SK-N-SH (cell line): ENCODE data around the gene PSTK. TPM values are rescaled to one million over a fixed set of nuclear protein-coding genes. Genes with fewer than 3 reads are reported as not detected.

ENCODE experiments used
- CTCF ChIA-PET: fragments of 300-600, 350-600 bp; formaldehyde crosslinking; extraction: SDS; loops from one replicate; lab custom pipeline; 2021; lab: Yijun Ruan, JAX
- POLR2A ChIA-PET: fragments of 350-600 bp; sonication (Branson Sonifier 250); formaldehyde crosslinking; extraction: SDS; loops from one replicate; lab custom pipeline; 2020; ENCODE audit warnings: antibody characterized with exemption, inconsistent platforms; lab: Yijun Ruan, JAX
- DNase-seq: peaks from one replicate; pipeline ENCODE4 v3.0.0; 2012
- H2AFZ ChIP-seq: fragments of 200-600 bp; sonication (generic); 2 replicates; pipeline ENCODE4 v1.8.1; 2016; ENCODE audit warnings: antibody characterized with exemption, mild to moderate bottlenecking, low read depth
- H3F3A ChIP-seq: fragments of 200-600 bp; sonication (generic); replicated peaks from 2 replicates; pipeline ENCODE3; 2016; ENCODE audit warnings: antibody characterized with exemption, mild to moderate bottlenecking; ENCODE audit not compliant: insufficient read depth
- H3K27ac ChIP-seq, 2 experiments: fragments of 200-500 bp in 1 of 2; fragments of 200-600 bp in 1 of 2; sonication (Bioruptor generic) in 1 of 2; sonication (generic), shearing (Covaris generic) in 1 of 2; 2 replicates each; pipeline versions ENCODE4 v1.5.1 to v1.6.1; 2014 to 2016; ENCODE audit warnings: low read depth in 2 of 2, inconsistent platforms in 1 of 2, low read length in 1 of 2, mild to moderate bottlenecking in 1 of 2, mixed read lengths in 1 of 2
- H3K27me3 ChIP-seq: fragments of 200-600 bp; sonication (generic), shearing (Covaris generic); 2 replicates; pipeline ENCODE4 v1.6.1; 2016; ENCODE audit warnings: mixed run types; ENCODE audit not compliant: insufficient read depth
- H3K36me3 ChIP-seq, 2 experiments: fragments of 200-500 bp in 1 of 2; fragments of 200-600 bp in 1 of 2; sonication (Bioruptor generic) in 1 of 2; sonication (generic) in 1 of 2; replicated peaks in 1 of 2; 2 replicates each; pipeline versions ENCODE3 to v1.5.1; 2014 to 2016; ENCODE audit warnings: low read length in 1 of 2, mild to moderate bottlenecking in 1 of 2; ENCODE audit not compliant: insufficient read depth in 2 of 2, control insufficient read depth in 1 of 2
- H3K4me1 ChIP-seq, 2 experiments: fragments of 200-500 bp in 1 of 2; fragments of 200-600 bp in 1 of 2; sonication (Bioruptor generic) in 1 of 2; sonication (generic), shearing (Covaris generic) in 1 of 2; 2 replicates each; pipeline versions ENCODE4 v1.5.1 to v1.6.1; 2014 to 2016; ENCODE audit warnings: low read depth in 1 of 2, low read length in 1 of 2, mixed run types in 1 of 2; ENCODE audit not compliant: insufficient read depth in 2 of 2, control insufficient read depth in 1 of 2
- H3K4me2 ChIP-seq: fragments of 200-600 bp; sonication (generic), shearing (Covaris generic); 2 replicates; pipeline ENCODE4 v1.6.1; 2017; ENCODE audit warnings: mixed run types
- H3K4me3 ChIP-seq, 2 experiments: fragments of 200-500 bp in 1 of 2; fragments of 200-600 bp in 1 of 2; sonication (Bioruptor generic) in 1 of 2; sonication (generic), shearing (Covaris generic) in 1 of 2; 2 replicates each; pipeline versions ENCODE4 v1.5.1 to v1.8.1; 2014 to 2016; ENCODE audit warnings: low read depth in 2 of 2, inconsistent platforms in 1 of 2, low read length in 1 of 2, mild to moderate bottlenecking in 1 of 2, mixed read lengths in 1 of 2, moderate library complexity in 1 of 2
- H3K79me2 ChIP-seq: fragments of 200-600 bp; sonication (generic); 2 replicates; pipeline ENCODE4 v1.8.1; 2017; ENCODE audit warnings: mild to moderate bottlenecking; ENCODE audit not compliant: insufficient read depth
- H3K9ac ChIP-seq: fragments of 200-600 bp; sonication (generic); 2 replicates; pipeline ENCODE4 v1.6.1; 2017; ENCODE audit warnings: mixed run types
- H3K9me2 ChIP-seq: fragments of 200-600 bp; sonication (generic); 2 replicates; pipeline ENCODE4 v1.6.1; 2017; ENCODE audit warnings: mixed run types
- H3K9me3 ChIP-seq: fragments of 200-600 bp; sonication (generic); 2 replicates; pipeline ENCODE4 v1.6.1; 2017; ENCODE audit warnings: mixed run types, mild to moderate bottlenecking, moderate library complexity
- H4K20me1 ChIP-seq: fragments of 200-600 bp; sonication (generic); 2 replicates; pipeline ENCODE4 v1.6.1; 2017; ENCODE audit warnings: mild to moderate bottlenecking, mixed run types; ENCODE audit not compliant: insufficient read depth
- CHD2 ChIP-seq: fragments of 150-350 bp; IDR thresholded peaks from 2 replicates; pipeline ENCODE4 v1.6.1; 2018; ENCODE audit warnings: low read length; ENCODE audit not compliant: partially characterized antibody
- FOSL2 ChIP-seq: IDR thresholded peaks from 2 replicates; pipeline ENCODE4 v1.4.0; 2012; ENCODE audit warnings: low read depth, mild to moderate bottlenecking, moderate library complexity, borderline replicate concordance
- GATA2 ChIP-seq: sonication (generic); formaldehyde crosslinking; IDR thresholded peaks from 2 replicates; pipeline ENCODE4 v1.5.0; 2020; ENCODE audit warnings: mild to moderate bottlenecking, missing genetic modification reagents
- JUND ChIP-seq: IDR thresholded peaks from 2 replicates; pipeline ENCODE4 v1.4.0; 2012
- MEF2A ChIP-seq: IDR thresholded peaks from 2 replicates; pipeline ENCODE4 v1.4.0; 2012; ENCODE audit warnings: low read depth, borderline replicate concordance
- MXI1 ChIP-seq: IDR thresholded peaks from 2 replicates; pipeline ENCODE4 v1.6.1; 2012; ENCODE audit warnings: mild to moderate bottlenecking, low read depth, low read length, improper control_type of control experiment
- POLR2AphosphoS5 ChIP-seq: IDR thresholded peaks from 2 replicates; pipeline ENCODE4 v1.6.1; 2012; ENCODE audit warnings: low read depth, low read length
- RAD21 ChIP-seq: IDR thresholded peaks from 2 replicates; pipeline ENCODE4 v1.6.1; 2012; ENCODE audit warnings: mild to moderate bottlenecking, low read length
- RFX5 ChIP-seq: IDR thresholded peaks from 2 replicates; pipeline ENCODE4 v1.6.1; 2012; ENCODE audit warnings: mild to moderate bottlenecking, improper control_type of control experiment, low read length
- TAF1 ChIP-seq: IDR thresholded peaks from 2 replicates; pipeline ENCODE4 v1.6.1; 2012; ENCODE audit warnings: low read depth, mild to moderate bottlenecking, low read length, moderate library complexity, borderline replicate concordance
- polyA plus RNA-seq, 3 experiments: library from polyadenylated mRNA; depleted of rRNA; stranded (reverse); fragments of >200 nt; gene quantifications; 2 replicates each; pipeline ENCODE4 v1.2.3, GENCODE V29; 2012
- TF ChIP-seq, protein P1 (sequence below): IDR thresholded peaks from 2 replicates; pipeline ENCODE4 v1.4.0; 2012; ENCODE audit warnings: low read depth, borderline replicate concordance
- TF ChIP-seq, protein P2 (sequence below): fragments of 150-350 bp; IDR thresholded peaks from 2 replicates; pipeline ENCODE4 v1.6.1; 2017; ENCODE audit warnings: antibody characterized with exemption, low read length, low read depth, borderline replicate concordance
- TF ChIP-seq, protein P3 (sequence below): IDR thresholded peaks from 2 replicates; pipeline ENCODE4 v1.4.0; 2012; ENCODE audit warnings: low read depth, borderline replicate concordance
- TF ChIP-seq, protein P4 (sequence below): fragments of 150-350 bp; IDR thresholded peaks from 2 replicates; pipeline ENCODE4 v1.6.1; 2016; ENCODE audit warnings: mild to moderate bottlenecking, low read depth, low read length

PSTK gene
- polyA plus RNA-seq, 1 of the 3 experiments (the other 2 are of a cell fraction) = 8.4 TPM

DNA sequence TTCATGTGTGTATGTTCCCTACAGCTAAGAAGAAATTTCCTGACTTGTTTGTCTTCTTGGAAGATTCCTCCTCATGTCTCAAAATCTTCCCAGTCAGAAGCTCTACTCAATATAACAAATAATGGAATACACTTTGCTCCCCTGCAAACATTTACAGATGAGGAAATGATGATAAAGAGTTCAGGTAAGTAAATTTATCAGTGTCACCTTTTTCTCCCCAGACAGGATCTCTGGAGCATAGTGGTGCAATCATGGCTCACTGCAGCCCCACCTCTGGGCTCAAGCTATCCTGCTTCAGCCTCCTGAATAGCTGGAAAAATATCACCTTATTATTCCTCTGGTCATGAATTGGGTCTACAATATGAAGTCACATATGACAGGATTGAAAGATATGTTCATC lies 54.1 kb downstream of the PSTK start:
- no peaks in the 10 kb centered on the region for H3K27me3 ChIP-seq
- H2AFZ ChIP-seq = no peak overlapping the region
- H3F3A ChIP-seq = no peaks in the 10 kb centered on the region
- TF ChIP-seq TAF1 (no peak), RFX5 (no peak), POLR2AphosphoS5 (no peak), RAD21 (no peak), GATA2 (CRISPR knock-in tag) (no peak), JUND (no peak), MXI1 (no peak), MEF2A (no peak), FOSL2 (no peak), CHD2 (no peak)
- TF ChIP-seq, protein P1, sequence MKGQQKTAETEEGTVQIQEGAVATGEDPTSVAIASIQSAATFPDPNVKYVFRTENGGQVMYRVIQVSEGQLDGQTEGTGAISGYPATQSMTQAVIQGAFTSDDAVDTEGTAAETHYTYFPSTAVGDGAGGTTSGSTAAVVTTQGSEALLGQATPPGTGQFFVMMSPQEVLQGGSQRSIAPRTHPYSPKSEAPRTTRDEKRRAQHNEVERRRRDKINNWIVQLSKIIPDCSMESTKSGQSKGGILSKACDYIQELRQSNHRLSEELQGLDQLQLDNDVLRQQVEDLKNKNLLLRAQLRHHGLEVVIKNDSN = no peak
- TF ChIP-seq, protein P2, sequence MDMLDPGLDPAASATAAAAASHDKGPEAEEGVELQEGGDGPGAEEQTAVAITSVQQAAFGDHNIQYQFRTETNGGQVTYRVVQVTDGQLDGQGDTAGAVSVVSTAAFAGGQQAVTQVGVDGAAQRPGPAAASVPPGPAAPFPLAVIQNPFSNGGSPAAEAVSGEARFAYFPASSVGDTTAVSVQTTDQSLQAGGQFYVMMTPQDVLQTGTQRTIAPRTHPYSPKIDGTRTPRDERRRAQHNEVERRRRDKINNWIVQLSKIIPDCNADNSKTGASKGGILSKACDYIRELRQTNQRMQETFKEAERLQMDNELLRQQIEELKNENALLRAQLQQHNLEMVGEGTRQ = no peak
- TF ChIP-seq, protein P3, sequence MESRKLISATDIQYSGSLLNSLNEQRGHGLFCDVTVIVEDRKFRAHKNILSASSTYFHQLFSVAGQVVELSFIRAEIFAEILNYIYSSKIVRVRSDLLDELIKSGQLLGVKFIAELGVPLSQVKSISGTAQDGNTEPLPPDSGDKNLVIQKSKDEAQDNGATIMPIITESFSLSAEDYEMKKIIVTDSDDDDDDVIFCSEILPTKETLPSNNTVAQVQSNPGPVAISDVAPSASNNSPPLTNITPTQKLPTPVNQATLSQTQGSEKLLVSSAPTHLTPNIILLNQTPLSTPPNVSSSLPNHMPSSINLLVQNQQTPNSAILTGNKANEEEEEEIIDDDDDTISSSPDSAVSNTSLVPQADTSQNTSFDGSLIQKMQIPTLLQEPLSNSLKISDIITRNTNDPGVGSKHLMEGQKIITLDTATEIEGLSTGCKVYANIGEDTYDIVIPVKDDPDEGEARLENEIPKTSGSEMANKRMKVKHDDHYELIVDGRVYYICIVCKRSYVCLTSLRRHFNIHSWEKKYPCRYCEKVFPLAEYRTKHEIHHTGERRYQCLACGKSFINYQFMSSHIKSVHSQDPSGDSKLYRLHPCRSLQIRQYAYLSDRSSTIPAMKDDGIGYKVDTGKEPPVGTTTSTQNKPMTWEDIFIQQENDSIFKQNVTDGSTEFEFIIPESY = no peak
- TF ChIP-seq, protein P4, sequence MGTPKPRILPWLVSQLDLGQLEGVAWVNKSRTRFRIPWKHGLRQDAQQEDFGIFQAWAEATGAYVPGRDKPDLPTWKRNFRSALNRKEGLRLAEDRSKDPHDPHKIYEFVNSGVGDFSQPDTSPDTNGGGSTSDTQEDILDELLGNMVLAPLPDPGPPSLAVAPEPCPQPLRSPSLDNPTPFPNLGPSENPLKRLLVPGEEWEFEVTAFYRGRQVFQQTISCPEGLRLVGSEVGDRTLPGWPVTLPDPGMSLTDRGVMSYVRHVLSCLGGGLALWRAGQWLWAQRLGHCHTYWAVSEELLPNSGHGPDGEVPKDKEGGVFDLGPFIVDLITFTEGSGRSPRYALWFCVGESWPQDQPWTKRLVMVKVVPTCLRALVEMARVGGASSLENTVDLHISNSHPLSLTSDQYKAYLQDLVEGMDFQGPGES = no peak
- H3K4me2 ChIP-seq = no peak overlapping the region
- no peaks in the 10 kb centered on the region for H3K4me1 ChIP-seq
- H3K79me2 ChIP-seq = no peaks in the 10 kb centered on the region
- ChIA-PET CTCF (interaction anchor here (3.4 kb wide), 1 partner anchor 9 kb away, joined by 18 read pairs; no protein-coding TSS in a partner anchor), POLR2A (no interaction called here)
- H3K4me3 ChIP-seq = no peak overlapping the region
- H3K9ac ChIP-seq = no peak overlapping the region
- H3K36me3 ChIP-seq = peaks cover 6 to 7% of the 10 kb centered on the region in 2 experiments
- H4K20me1 ChIP-seq = no peaks in the 10 kb centered on the region
- no peaks in the 10 kb centered on the region for H3K9me3 ChIP-seq
- no peak for DNase-seq
- no peak overlapping the region for H3K27ac ChIP-seq
- H3K9me2 ChIP-seq = no peaks in the 10 kb centered on the region
